Mesendoderm (in vitro differentiated cells): Measurements from ENCODE around the gene KIF1A.

Experiments used
- DNase-seq: peaks from one replicate; pipeline ENCODE4 v3.0.0; 2013
- H2AK5ac ChIP-seq: 2 replicates; pipeline ENCODE4 v1.6.1; 2013; ENCODE audit warnings: low read length, inconsistent platforms
- H2BK120ac ChIP-seq: 2 replicates; pipeline ENCODE4 v1.6.1; 2013; ENCODE audit warnings: low read depth, mild to moderate bottlenecking, low read length, moderate library complexity, mixed read lengths
- H2BK15ac ChIP-seq: replicated peaks from 2 replicates; pipeline ENCODE4 v1.6.1; 2013; ENCODE audit warnings: low read depth, mild to moderate bottlenecking, moderate library complexity
- H2BK5ac ChIP-seq: 2 replicates; pipeline ENCODE4 v1.6.1; 2013; ENCODE audit warnings: low read length, inconsistent platforms
- H3K18ac ChIP-seq: 2 replicates; pipeline ENCODE4 v1.6.1; 2013; ENCODE audit warnings: mild to moderate bottlenecking, low read length, mixed read lengths
- H3K23ac ChIP-seq: one replicate; pipeline ENCODE4 v1.6.1; 2013; ENCODE audit warnings: low read length
- H3K27ac ChIP-seq: 2 replicates; pipeline ENCODE4 v1.5.1; 2013; ENCODE audit warnings: low read depth, mild to moderate bottlenecking, inconsistent platforms, low read length, moderate library complexity
- H3K27me3 ChIP-seq: 2 replicates; pipeline ENCODE4 v1.6.1; 2013; ENCODE audit warnings: low read length, control low read depth, mild to moderate bottlenecking, inconsistent platforms; ENCODE audit not compliant: insufficient read depth, poor library complexity
- H3K36me3 ChIP-seq: 2 replicates; pipeline ENCODE4 v1.6.1; 2013; ENCODE audit warnings: low read length, inconsistent platforms; ENCODE audit not compliant: control insufficient read depth, insufficient read depth
- H3K4ac ChIP-seq: one replicate; pipeline ENCODE4 v1.6.1; 2013; ENCODE audit warnings: low read depth, mild to moderate bottlenecking, low read length, moderate library complexity
- H3K4me1 ChIP-seq: 2 replicates; pipeline ENCODE4 v1.6.1; 2013; ENCODE audit warnings: low read depth, low read length, inconsistent platforms; ENCODE audit not compliant: control insufficient read depth
- H3K4me2 ChIP-seq: 2 replicates; pipeline ENCODE4 v1.6.1; 2013; ENCODE audit warnings: low read length
- H3K4me3 ChIP-seq: 2 replicates; pipeline ENCODE4 v1.5.1; 2013; ENCODE audit warnings: mild to moderate bottlenecking, low read length
- H3K56ac ChIP-seq: one replicate; pipeline ENCODE4 v1.6.1; 2013; ENCODE audit warnings: low read length
- H3K79me1 ChIP-seq: 2 replicates; pipeline ENCODE4 v1.6.1; 2013; ENCODE audit warnings: low read length, inconsistent platforms
- H3K79me2 ChIP-seq: 2 replicates; pipeline ENCODE4 v1.6.1; 2013; ENCODE audit warnings: mild to moderate bottlenecking, low read length; ENCODE audit not compliant: control insufficient read depth, insufficient read depth
- H3K9ac ChIP-seq: 2 replicates; pipeline ENCODE4 v1.6.1; 2013; ENCODE audit warnings: low read length, inconsistent platforms
- H4K5ac ChIP-seq: one replicate; pipeline ENCODE4 v1.6.1; 2013; ENCODE audit warnings: low read length
- H4K8ac ChIP-seq: one replicate; pipeline ENCODE4 v1.6.1; 2013; ENCODE audit warnings: low read depth, mild to moderate bottlenecking, control low read depth, low read length, moderate library complexity
- WGBS: extraction: QIAGEN DNeasy Blood & Tissue Kit; methylation state at CpG from one replicate; pipeline ENCODE4 v1.1.7; 2013; ENCODE audit warnings: low lambda C conversion rate, missing lambda C conversion rate; ENCODE audit not compliant: insufficient coverage; ENCODE audit errors: extremely low coverage; 5-methylcytosine and 5-hydroxymethylcytosine counted together

Gene KIF1A

GRCh38 chr2:240856151-240856980 is 36.3 kb upstream of the KIF1A start:
- no peak overlapping the region for H3K4me3 ChIP-seq
- no peak overlapping the region for H3K56ac ChIP-seq
- no peak overlapping the region for H4K8ac ChIP-seq
- no CpG with 5 or more reads among the region's 21 CpGs for WGBS
- H3K4ac ChIP-seq, result no peak overlapping the region
- no peak overlapping the region for H2BK5ac ChIP-seq
- no peaks in the 10 kb centered on the region for H3K4me1 ChIP-seq
- no peak overlapping the region for H3K23ac ChIP-seq
- no peak overlapping the region for H3K27ac ChIP-seq
- H3K4me2 ChIP-seq, result no peak overlapping the region
- H2BK120ac ChIP-seq, result no peak overlapping the region
- no peak overlapping the region for H3K9ac ChIP-seq
- no peak overlapping the region for H2BK15ac ChIP-seq
- no peaks in the 10 kb centered on the region for H3K79me1 ChIP-seq
- no peaks in the 10 kb centered on the region for H3K27me3 ChIP-seq
- H3K36me3 ChIP-seq, result no peaks in the 10 kb centered on the region
- H3K18ac ChIP-seq, result no peak overlapping the region
- no peak overlapping the region for H4K5ac ChIP-seq
- no peak overlapping the region for H2AK5ac ChIP-seq
- peak; percentile 68 for DNase-seq
- H3K79me2 ChIP-seq, result no peaks in the 10 kb centered on the region

- no peak overlapping the region for H2BK5ac ChIP-seq
- H3K23ac ChIP-seq, result no peak overlapping the region
- H3K79me2 ChIP-seq, result no peaks in the 10 kb centered on the region
- H3K4me2 ChIP-seq, result no peak overlapping the region
- no peak overlapping the region for H3K9ac ChIP-seq
- H3K4ac ChIP-seq, result no peak overlapping the region
- no peak overlapping the region for H4K8ac ChIP-seq
- H3K56ac ChIP-seq, result no peak overlapping the region
- no peaks in the 10 kb centered on the region for H3K27me3 ChIP-seq
- H2AK5ac ChIP-seq, result no peak overlapping the region
- no peaks in the 10 kb centered on the region for H3K79me1 ChIP-seq
- H2BK15ac ChIP-seq, result no peak overlapping the region
- no peak overlapping the region for H3K18ac ChIP-seq
- DNase-seq, result no peak
- no peak overlapping the region for H3K4me3 ChIP-seq
- no CpG with 5 or more reads among the region's 8 CpGs for WGBS
- no peak overlapping the region for H3K27ac ChIP-seq
- H4K5ac ChIP-seq, result no peak overlapping the region
- no peaks in the 10 kb centered on the region for H3K36me3 ChIP-seq
- H3K4me1 ChIP-seq, result no peaks in the 10 kb centered on the region
- no peak overlapping the region for H2BK120ac ChIP-seq
Observed at GRCh38 chr2:240855670-240856069, 35.7 kb upstream of the KIF1A start.

GRCh38 chr2:240852671-240853314 is 32.8 kb upstream of the KIF1A start:
- Histone ChIP-seq H3K18ac (no peak overlapping the region), H3K56ac (no peak overlapping the region), H3K23ac (no peak overlapping the region), H4K8ac (no peak overlapping the region), H3K9ac (no peak overlapping the region), H4K5ac (no peak overlapping the region), H2BK5ac (no peak overlapping the region), H3K4me3 (no peak overlapping the region), H3K79me2 (no peaks in the 10 kb centered on the region), H2AK5ac (no peak overlapping the region), H2BK15ac (no peak overlapping the region), H3K36me3 (no peaks in the 10 kb centered on the region), H3K4me2 (no peak overlapping the region), H2BK120ac (no peak overlapping the region), H3K27ac (no peak overlapping the region), H3K27me3 (no peaks in the 10 kb centered on the region), H3K4ac (no peak overlapping the region), H3K4me1 (no peaks in the 10 kb centered on the region), H3K79me1 (no peaks in the 10 kb centered on the region)
- no CpG with 5 or more reads among the region's 15 CpGs for WGBS
- DNase-seq, result no peak

GRCh38 chr2:240851078-240851991 is 31.3 kb upstream of the KIF1A start:
- no peak overlapping the region for H3K4me2 ChIP-seq
- no peak overlapping the region for H3K18ac ChIP-seq
- H3K27ac ChIP-seq, result no peak overlapping the region
- no peak overlapping the region for H2BK5ac ChIP-seq
- H3K4me3 ChIP-seq, result no peak overlapping the region
- H3K4me1 ChIP-seq, result no peaks in the 10 kb centered on the region
- H3K4ac ChIP-seq, result no peak overlapping the region
- H2BK15ac ChIP-seq, result no peak overlapping the region
- peak; percentile 85 for DNase-seq
- no peak overlapping the region for H3K23ac ChIP-seq
- no peak overlapping the region for H2AK5ac ChIP-seq
- H3K9ac ChIP-seq, result no peak overlapping the region
- H2BK120ac ChIP-seq, result no peak overlapping the region
- H4K8ac ChIP-seq, result no peak overlapping the region
- H3K36me3 ChIP-seq, result no peaks in the 10 kb centered on the region
- no peak overlapping the region for H3K56ac ChIP-seq
- no CpG with 5 or more reads among the region's 33 CpGs for WGBS
- no peaks in the 10 kb centered on the region for H3K79me1 ChIP-seq
- H3K27me3 ChIP-seq, result no peaks in the 10 kb centered on the region
- no peak overlapping the region for H4K5ac ChIP-seq
- H3K79me2 ChIP-seq, result no peaks in the 10 kb centered on the region

- H3K79me2 ChIP-seq, result no peaks in the 10 kb centered on the region
- DNase-seq, result no peak
- H2BK15ac ChIP-seq, result no peak overlapping the region
- no peak overlapping the region for H2BK5ac ChIP-seq
- no peak overlapping the region for H3K9ac ChIP-seq
- H3K4me1 ChIP-seq, result no peaks in the 10 kb centered on the region
- H3K27me3 ChIP-seq, result no peaks in the 10 kb centered on the region
- WGBS, result no CpG with 5 or more reads among the region's 11 CpGs
- no peak overlapping the region for H3K23ac ChIP-seq
- H3K27ac ChIP-seq, result no peak overlapping the region
- no peak overlapping the region for H3K4ac ChIP-seq
- no peak overlapping the region for H3K18ac ChIP-seq
- no peaks in the 10 kb centered on the region for H3K79me1 ChIP-seq
- H3K4me3 ChIP-seq, result no peak overlapping the region
- no peak overlapping the region for H3K4me2 ChIP-seq
- no peak overlapping the region for H2AK5ac ChIP-seq
- no peak overlapping the region for H2BK120ac ChIP-seq
- no peak overlapping the region for H3K56ac ChIP-seq
- no peaks in the 10 kb centered on the region for H3K36me3 ChIP-seq
- H4K5ac ChIP-seq, result no peak overlapping the region
- H4K8ac ChIP-seq, result no peak overlapping the region
Observed at GRCh38 chr2:240850756-240851077, 30.7 kb upstream of the KIF1A start.
